Neural progenitor cell (in vitro differentiated cells): ENCODE measurements around the gene PCK1. TPM values are rescaled to one million over a fixed set of nuclear protein-coding genes. Genes with fewer than 3 reads are reported as not detected.

ENCODE experiments used
- DNase-seq: peaks from one replicate; pipeline ENCODE4 v3.0.0-alpha.2; 2016; ENCODE audit warnings: low spot score
- H2AFZ ChIP-seq: fragments of 200-600 bp; sonication (generic); replicated peaks from 2 replicates; pipeline ENCODE4 v1.6.1; 2016; ENCODE audit warnings: antibody characterized with exemption
- H3F3A ChIP-seq: fragments of 200-600 bp; sonication (generic); 2 replicates; pipeline ENCODE4 v1.6.1; 2016; ENCODE audit warnings: antibody characterized with exemption, low read depth
- H3K27ac ChIP-seq: fragments of 200-600 bp; sonication (generic); 2 replicates; pipeline ENCODE4 v1.5.1; 2016; ENCODE audit warnings: mild to moderate bottlenecking
- H3K27me3 ChIP-seq: fragments of 200-600 bp; sonication (generic); 2 replicates; pipeline ENCODE4 v1.6.1; 2016; ENCODE audit warnings: mild to moderate bottlenecking, moderate library complexity
- H3K36me3 ChIP-seq: fragments of 200-600 bp; sonication (generic); 2 replicates; pipeline ENCODE4 v1.5.1; 2016
- H3K4me1 ChIP-seq: fragments of 200-600 bp; sonication (generic); 2 replicates; pipeline ENCODE4 v1.6.1; 2016; ENCODE audit warnings: mixed run types
- H3K4me2 ChIP-seq: fragments of 200-600 bp; sonication (generic); 2 replicates; pipeline ENCODE4 v1.6.1; 2016
- H3K4me3 ChIP-seq: fragments of 200-600 bp; sonication (generic); 2 replicates; pipeline ENCODE4 v1.5.1; 2016
- H3K79me2 ChIP-seq: fragments of 200-600 bp; sonication (generic); 2 replicates; pipeline ENCODE4 v1.6.1; 2016; ENCODE audit warnings: low read depth
- H3K9ac ChIP-seq: fragments of 200-600 bp; sonication (generic); 2 replicates; pipeline ENCODE4 v1.6.1; 2016
- H3K9me3 ChIP-seq: fragments of 200-600 bp; sonication (generic); 2 replicates; pipeline ENCODE4 v1.5.1; 2016; ENCODE audit warnings: low read depth
- H4K20me1 ChIP-seq: fragments of 200-600 bp; sonication (generic); 2 replicates; pipeline ENCODE4 v1.6.1; 2016; ENCODE audit warnings: low read depth
- H3K27ac Mint-ChIP-seq: 3 replicates; pipeline ENCODE4 v1.8.0; 2021; ENCODE audit warnings: mixed read lengths
- H3K27me3 Mint-ChIP-seq: 2 replicates; pipeline ENCODE4 v1.8.0; 2022; ENCODE audit warnings: low read depth, mild to moderate bottlenecking, inconsistent platforms, moderate library complexity, mixed read lengths; ENCODE audit not compliant: insufficient read depth
- H3K36me3 Mint-ChIP-seq: 3 replicates; pipeline ENCODE4 v1.8.0; 2021; ENCODE audit warnings: mixed read lengths
- H3K4me1 Mint-ChIP-seq: 3 replicates; pipeline ENCODE4 v1.8.0; 2021; ENCODE audit warnings: mixed read lengths
- H3K4me3 Mint-ChIP-seq: 3 replicates; pipeline ENCODE4 v1.8.0; 2021; ENCODE audit warnings: mild to moderate bottlenecking, moderate library complexity, mixed read lengths
- H3K9me3 Mint-ChIP-seq: 3 replicates; pipeline ENCODE4 v1.8.0; 2020; ENCODE audit warnings: mixed read lengths
- EZH2 ChIP-seq: fragments of 200-600 bp; sonication (generic); IDR thresholded peaks from 2 replicates; pipeline ENCODE4 v1.6.1; 2017; ENCODE audit warnings: antibody characterized with exemption, mild to moderate bottlenecking, moderate library complexity
- EZH2phosphoT487 ChIP-seq: fragments of 200-600 bp; sonication (generic); IDR thresholded peaks from 2 replicates; pipeline ENCODE4 v1.6.1; 2017; ENCODE audit warnings: antibody characterized with exemption
- total RNA-seq: library from RNA; depleted of rRNA; stranded (reverse); fragments of >200 nt; gene quantifications from 2 replicates; pipeline ENCODE4 v1.2.3, GENCODE V29; 2015; ENCODE audit warnings: low replicate concordance
- TF ChIP-seq, protein P1 (sequence below): fragments of 200-600 bp; sonication (generic); IDR thresholded peaks from 2 replicates; pipeline ENCODE4 v1.5.1; 2017; ENCODE audit warnings: antibody characterized with exemption, mild to moderate bottlenecking

The PCK1 gene
- total RNA-seq, 1 donor from 2014 or later: not detected

DNA sequence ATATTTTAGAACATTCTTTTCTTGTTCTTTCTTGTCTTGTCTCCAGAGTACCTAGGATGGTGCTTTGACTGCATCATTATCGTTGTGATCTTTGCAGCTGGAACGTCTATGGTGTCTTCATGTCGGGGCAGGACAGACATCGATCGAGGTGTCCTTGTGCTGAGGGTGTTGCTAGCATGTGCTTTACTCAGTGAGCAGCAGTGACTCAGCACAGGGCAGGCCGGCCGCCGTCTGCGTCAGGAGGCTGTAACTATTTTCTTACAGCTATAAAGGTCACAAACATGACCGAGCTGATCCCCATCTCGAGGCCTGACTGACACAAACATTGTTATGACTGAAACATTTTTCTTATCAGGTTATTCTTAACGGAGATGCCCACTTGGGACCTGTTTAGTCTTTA lies 21.0 kb upstream of the PCK1 start:
- H3K36me3 Mint-ChIP-seq: no peaks in the 10 kb centered on the region
- peaks cover 17% of the 10 kb centered on the region for H3F3A ChIP-seq
- H3K36me3 ChIP-seq: no peaks in the 10 kb centered on the region
- H3K9me3 Mint-ChIP-seq: peaks cover 22% of the 10 kb centered on the region
- DNase-seq: no peak
- no peaks in the 10 kb centered on the region for H4K20me1 ChIP-seq
- no peak overlapping the region for H2AFZ ChIP-seq
- H3K4me2 ChIP-seq: no peak overlapping the region
- H3K4me1 ChIP-seq: peaks cover 29% of the 10 kb centered on the region
- no peak overlapping the region for H3K4me3 Mint-ChIP-seq
- H3K27ac ChIP-seq: no peak overlapping the region
- H3K79me2 ChIP-seq: no peaks in the 10 kb centered on the region
- H3K4me1 Mint-ChIP-seq: peaks cover 22% of the 10 kb centered on the region
- TF ChIP-seq EZH2phosphoT487 (no peak), EZH2 (no peak)
- TF ChIP-seq, protein P1, sequence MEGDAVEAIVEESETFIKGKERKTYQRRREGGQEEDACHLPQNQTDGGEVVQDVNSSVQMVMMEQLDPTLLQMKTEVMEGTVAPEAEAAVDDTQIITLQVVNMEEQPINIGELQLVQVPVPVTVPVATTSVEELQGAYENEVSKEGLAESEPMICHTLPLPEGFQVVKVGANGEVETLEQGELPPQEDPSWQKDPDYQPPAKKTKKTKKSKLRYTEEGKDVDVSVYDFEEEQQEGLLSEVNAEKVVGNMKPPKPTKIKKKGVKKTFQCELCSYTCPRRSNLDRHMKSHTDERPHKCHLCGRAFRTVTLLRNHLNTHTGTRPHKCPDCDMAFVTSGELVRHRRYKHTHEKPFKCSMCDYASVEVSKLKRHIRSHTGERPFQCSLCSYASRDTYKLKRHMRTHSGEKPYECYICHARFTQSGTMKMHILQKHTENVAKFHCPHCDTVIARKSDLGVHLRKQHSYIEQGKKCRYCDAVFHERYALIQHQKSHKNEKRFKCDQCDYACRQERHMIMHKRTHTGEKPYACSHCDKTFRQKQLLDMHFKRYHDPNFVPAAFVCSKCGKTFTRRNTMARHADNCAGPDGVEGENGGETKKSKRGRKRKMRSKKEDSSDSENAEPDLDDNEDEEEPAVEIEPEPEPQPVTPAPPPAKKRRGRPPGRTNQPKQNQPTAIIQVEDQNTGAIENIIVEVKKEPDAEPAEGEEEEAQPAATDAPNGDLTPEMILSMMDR: no peak
- H3K27ac Mint-ChIP-seq: no peak overlapping the region
- no peak overlapping the region for H3K4me3 ChIP-seq
- no peak overlapping the region for H3K9ac ChIP-seq
- H3K27me3 ChIP-seq: no peaks in the 10 kb centered on the region
- H3K9me3 ChIP-seq: no peaks in the 10 kb centered on the region
- peaks cover 14% of the 10 kb centered on the region for H3K27me3 Mint-ChIP-seq

- Histone ChIP-seq H3K4me1 (peaks cover 36% of the 10 kb centered on the region), H4K20me1 (no peaks in the 10 kb centered on the region), H3K79me2 (no peaks in the 10 kb centered on the region), H3F3A (peaks cover 17% of the 10 kb centered on the region), H3K27ac (peak overlapping the region; percentile 71), H3K27me3 (no peaks in the 10 kb centered on the region), H3K36me3 (no peaks in the 10 kb centered on the region), H3K9ac (no peak overlapping the region), H2AFZ (no peak overlapping the region), H3K9me3 (no peaks in the 10 kb centered on the region), H3K4me3 (no peak overlapping the region), H3K4me2 (peak overlapping the region; percentile 54)
- Mint-ChIP-seq H3K9me3 (peaks cover 22% of the 10 kb centered on the region), H3K36me3 (no peaks in the 10 kb centered on the region), H3K27me3 (peaks cover 11% of the 10 kb centered on the region), H3K27ac (peak overlapping the region; percentile 20), H3K4me1 (peaks cover 32% of the 10 kb centered on the region), H3K4me3 (no peak overlapping the region)
- TF ChIP-seq EZH2 (no peak), EZH2phosphoT487 (no peak)
- TF ChIP-seq, protein P1: no peak
- DNase-seq: peak; percentile 65
These were observed 19.9 kb upstream of the PCK1 start for GRCh38 chr20:57540890-57541580.

- Histone ChIP-seq H3K4me3 (no peak overlapping the region), H4K20me1 (no peaks in the 10 kb centered on the region), H3K4me2 (no peak overlapping the region), H3K9me3 (no peaks in the 10 kb centered on the region), H3K27ac (no peak overlapping the region), H3F3A (peaks cover 17% of the 10 kb centered on the region), H2AFZ (no peak overlapping the region), H3K36me3 (no peaks in the 10 kb centered on the region), H3K79me2 (no peaks in the 10 kb centered on the region), H3K27me3 (no peaks in the 10 kb centered on the region), H3K4me1 (peaks cover 36% of the 10 kb centered on the region), H3K9ac (no peak overlapping the region)
- TF ChIP-seq EZH2phosphoT487 (no peak), EZH2 (no peak)
- TF ChIP-seq, protein P1: no peak
- DNase-seq: no peak
- Mint-ChIP-seq H3K27me3 (peaks cover 11% of the 10 kb centered on the region), H3K4me3 (no peak overlapping the region), H3K9me3 (peaks cover 6% of the 10 kb centered on the region), H3K4me1 (peaks cover 41% of the 10 kb centered on the region), H3K27ac (no peak overlapping the region), H3K36me3 (no peaks in the 10 kb centered on the region)
These were observed 17.2 kb upstream of the PCK1 start for GRCh38 chr20:57543754-57544153.
